ENCODE results near the gene SAMD7.

Gene SAMD7

DNA sequence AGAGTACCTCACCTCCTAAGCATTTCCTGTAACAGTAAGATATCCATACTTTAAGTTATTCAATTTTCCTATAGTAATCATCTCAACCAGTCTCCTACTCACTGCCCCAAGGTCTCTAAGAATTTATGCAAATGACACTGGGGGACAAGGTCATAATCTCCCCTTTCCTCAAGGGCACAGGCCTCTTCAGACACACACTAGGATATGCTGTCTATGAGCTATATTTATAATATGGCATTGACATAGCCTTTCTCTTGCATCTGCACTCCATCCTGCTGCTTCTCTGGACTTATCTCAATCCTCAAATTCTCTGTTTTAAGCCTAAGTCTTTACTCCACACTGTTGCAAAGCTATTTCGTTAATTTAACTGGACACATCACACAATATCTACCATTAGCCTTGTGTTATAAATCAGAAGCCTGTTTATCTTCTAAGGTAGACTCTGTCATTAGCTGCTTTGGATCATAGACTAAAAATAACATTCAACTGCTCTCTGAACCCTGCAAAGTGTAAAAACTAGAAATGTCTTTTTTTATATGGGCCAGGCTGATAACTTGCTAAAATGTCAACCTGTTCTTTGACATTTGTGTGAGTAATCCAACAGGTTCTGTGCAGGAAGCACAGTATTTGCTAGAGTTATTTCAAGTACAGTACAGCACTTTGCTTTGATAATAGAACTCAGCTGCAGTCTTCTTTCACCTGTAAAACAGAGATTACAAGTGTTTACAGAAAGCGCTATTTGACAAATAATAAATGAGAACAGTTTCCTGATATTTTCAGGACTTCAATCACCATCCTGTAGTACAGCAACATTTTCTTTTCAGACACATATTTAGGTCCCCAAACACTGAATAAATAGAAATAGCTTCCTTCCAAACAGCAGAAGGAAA, 37.4 kb downstream of the SAMD7 start:
- DNase-seq (ENCODE audit: insufficient read length), result no peak
- peak; percentile 80 for FAIRE-seq
- no peak for TF ChIP-seq TAF1 (IDR thresholded peaks at IDR 0.05; ENCODE audit: borderline replicate concordance, low read depth, low read length)

- TF ChIP-seq TAF1 (IDR thresholded peaks at IDR 0.05; ENCODE audit: borderline replicate concordance, low read depth, low read length) (no peak), POLR2A (IDR thresholded peaks at IDR 0.05; ENCODE audit: low read depth, low read length) (no peak), POLR2AphosphoS5 (IDR thresholded peaks at IDR 0.05; ENCODE audit: low read depth, low read length) (no peak)
- FAIRE-seq (peak; percentile 53), DNase-seq (ENCODE audit: insufficient read length) (no peak)
Measured at GRCh38 chr3:169952045-169952444, 40.7 kb downstream of the SAMD7 start.

DNA sequence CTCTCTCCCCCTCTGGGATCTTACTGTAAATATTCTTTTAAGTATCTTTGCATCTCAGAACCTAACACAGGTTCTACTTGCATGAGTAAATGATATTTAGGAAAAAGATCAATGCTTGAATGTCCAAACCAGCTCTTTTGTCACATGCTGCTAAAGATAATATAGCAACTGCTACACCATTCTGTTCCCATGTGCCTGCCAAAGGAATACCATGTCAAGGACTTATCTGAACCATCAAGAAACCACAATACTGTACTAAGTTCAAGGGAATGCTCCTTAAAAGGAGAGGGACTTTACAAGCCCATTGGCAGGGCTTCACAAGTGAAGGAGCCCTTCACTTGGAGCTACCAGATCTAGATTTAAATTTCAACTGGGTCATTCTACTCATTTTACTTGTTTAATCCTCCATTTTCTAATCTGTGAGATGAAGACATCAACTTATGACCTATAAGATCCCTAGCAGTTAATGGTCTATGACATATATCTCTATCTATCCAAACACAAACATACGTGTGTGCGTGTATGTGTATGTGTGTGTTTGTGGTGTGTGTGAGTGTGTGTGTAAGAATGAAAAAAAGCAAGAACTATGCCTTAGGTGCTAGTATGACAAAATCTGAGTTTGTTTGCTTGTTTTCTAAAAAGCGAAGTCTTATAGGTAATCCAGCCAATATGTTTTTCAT, 42.2 kb downstream of the SAMD7 start:
- no peak for TF ChIP-seq TAF1 (IDR thresholded peaks at IDR 0.05; ENCODE audit: borderline replicate concordance, low read depth, low read length)
- no peak for TF ChIP-seq POLR2AphosphoS5 (IDR thresholded peaks at IDR 0.05; ENCODE audit: low read depth, low read length)
- no peak for TF ChIP-seq POLR2A (IDR thresholded peaks at IDR 0.05; ENCODE audit: low read depth, low read length)
- DNase-seq (ENCODE audit: insufficient read length) (no peak), FAIRE-seq (peak; percentile 78)

GRCh38 chr3:169954142-169954756, 42.9 kb downstream of the SAMD7 start:
- DNase-seq (ENCODE audit: insufficient read length) (no peak), FAIRE-seq (peak; percentile 94)
- TF ChIP-seq TAF1 (IDR thresholded peaks at IDR 0.05; ENCODE audit: borderline replicate concordance, low read depth, low read length) (no peak), POLR2AphosphoS5 (IDR thresholded peaks at IDR 0.05; ENCODE audit: low read depth, low read length) (no peak), POLR2A (IDR thresholded peaks at IDR 0.05; ENCODE audit: low read depth, low read length) (no peak)

DNA sequence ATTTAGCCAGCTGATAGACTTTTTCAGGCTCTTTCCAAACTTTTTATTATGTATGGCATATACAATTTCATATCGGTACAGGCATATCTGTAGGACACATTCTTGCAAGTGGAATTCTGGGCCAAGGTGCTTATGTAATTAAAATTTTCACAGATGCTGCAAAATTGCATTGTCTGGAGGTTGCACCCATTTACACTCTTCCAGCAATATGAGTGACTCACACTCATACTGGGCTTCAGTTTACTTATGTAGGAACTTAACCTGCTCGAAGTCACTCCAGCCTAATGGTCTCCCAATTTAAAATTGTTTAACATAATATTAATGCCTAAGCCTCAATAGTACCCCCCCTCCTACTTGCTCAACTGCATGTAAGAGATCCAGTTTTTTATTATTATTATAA, 44.0 kb downstream of the SAMD7 start:
- no peak for FAIRE-seq

GRCh38 chr3:169964176-169964575, 52.8 kb downstream of the SAMD7 start:
- FAIRE-seq (peak; percentile 51), DNase-seq (ENCODE audit: insufficient read length) (no peak)
- TF ChIP-seq POLR2AphosphoS5 (IDR thresholded peaks at IDR 0.05; ENCODE audit: low read depth, low read length) (no peak), POLR2A (IDR thresholded peaks at IDR 0.05; ENCODE audit: low read depth, low read length) (no peak), TAF1 (IDR thresholded peaks at IDR 0.05; ENCODE audit: borderline replicate concordance, low read depth, low read length) (no peak)

More for the DNA sequence above, 44.0 kb downstream of the SAMD7 start:
- DNase-seq (ENCODE audit: insufficient read length), result no peak
- TF ChIP-seq TAF1 (IDR thresholded peaks at IDR 0.05; ENCODE audit: borderline replicate concordance, low read depth, low read length) (no peak), POLR2A (IDR thresholded peaks at IDR 0.05; ENCODE audit: low read depth, low read length) (no peak), POLR2AphosphoS5 (IDR thresholded peaks at IDR 0.05; ENCODE audit: low read depth, low read length) (no peak)

- TF ChIP-seq POLR2AphosphoS5 (IDR thresholded peaks at IDR 0.05; ENCODE audit: low read depth, low read length) (no peak), POLR2A (IDR thresholded peaks at IDR 0.05; ENCODE audit: low read depth, low read length) (no peak)
- DNase-seq (ENCODE audit: insufficient read length) (no peak), FAIRE-seq (peak; percentile 50)
Measured at GRCh38 chr3:169965562-169966427, 54.4 kb downstream of the SAMD7 start.

GRCh38 chr3:169966428-169966950, 55.1 kb downstream of the SAMD7 start, which contains the start of gene SEC62:
Gene SEC62, plus strand, starts transcription at chr3:169966807. Its CDS starts 16 bp downstream, at chr3:169966823.
- FAIRE-seq (peak; percentile 95), DNase-seq (ENCODE audit: insufficient read length) (peak; percentile 61)
- TF ChIP-seq POLR2AphosphoS5 (IDR thresholded peaks at IDR 0.05; ENCODE audit: low read depth, low read length) (peak; percentile 85), POLR2A (IDR thresholded peaks at IDR 0.05; ENCODE audit: low read depth, low read length) (peak; percentile 93), TAF1 (IDR thresholded peaks at IDR 0.05; ENCODE audit: borderline replicate concordance, low read depth, low read length) (peak; percentile 96)

DNA sequence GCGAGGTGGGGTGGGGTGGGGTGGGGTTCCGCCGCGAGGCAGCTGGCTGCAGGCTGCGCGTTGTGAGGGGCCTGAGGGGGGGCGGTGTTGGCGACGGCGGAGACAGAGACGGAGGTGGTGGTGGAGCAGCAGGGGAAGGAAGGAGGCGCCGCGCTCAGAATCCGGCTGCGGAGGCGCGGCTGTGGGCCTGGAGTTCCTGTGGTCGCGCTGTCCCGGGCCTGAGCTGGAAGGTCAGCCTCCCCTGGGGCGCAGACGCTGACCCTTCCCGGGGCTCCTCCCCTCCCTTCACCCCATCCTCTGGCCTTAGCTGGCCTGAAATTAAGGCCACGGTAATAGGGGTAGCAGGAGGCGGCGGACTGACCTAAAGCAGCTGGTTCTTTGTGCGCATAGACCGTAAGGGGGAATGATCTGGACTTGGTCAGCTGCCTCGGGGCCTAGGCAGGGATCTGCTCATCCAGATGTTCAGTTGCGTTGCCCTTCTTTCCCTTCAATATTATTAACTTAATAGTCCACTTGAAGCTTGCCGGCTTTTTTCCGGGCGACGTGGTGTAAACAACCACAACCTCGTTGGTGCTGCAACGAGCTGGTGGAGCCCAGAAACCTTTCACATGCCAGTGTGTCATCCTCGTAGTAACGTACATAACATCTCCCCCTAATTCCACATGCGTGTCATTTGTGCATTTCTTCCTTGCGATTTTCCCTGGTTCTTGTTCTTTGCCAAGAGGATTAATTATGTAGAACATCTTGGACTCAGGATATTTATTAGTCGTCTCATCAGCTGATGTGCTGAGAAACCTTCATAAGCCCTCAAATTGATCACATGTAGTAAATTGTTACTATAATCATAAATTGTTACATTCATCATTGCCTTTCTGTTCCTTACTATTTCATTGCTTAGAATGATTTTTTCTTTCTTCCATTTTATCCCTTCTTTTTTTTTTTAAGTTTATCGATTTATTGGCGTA, 55.9 kb downstream of the SAMD7 start:
- no peak for TF ChIP-seq TAF1 (IDR thresholded peaks at IDR 0.05; ENCODE audit: borderline replicate concordance, low read depth, low read length)
- TF ChIP-seq POLR2AphosphoS5 (IDR thresholded peaks at IDR 0.05; ENCODE audit: low read depth, low read length), result no peak
- TF ChIP-seq POLR2A (IDR thresholded peaks at IDR 0.05; ENCODE audit: low read depth, low read length), result no peak
- DNase-seq (ENCODE audit: insufficient read length) (peak; percentile 38), FAIRE-seq (peak; percentile 66)
